HG03108 (cell line): Measurements from ENCODE around the gene BLOC1S4.
"Not testable (repeated sequence)": the region's sequence is repeated elsewhere in the genome, so short reads cannot be mapped to it uniquely, and the experiment has no call there.

Source experiments
- ATAC-seq: cut with Tn5 transposase; IDR thresholded peaks from one replicate; pipeline ENCODE4 v1.9.1; 2021; ENCODE audit warnings: moderate library complexity; ENCODE audit not compliant: unreplicated experiment

The BLOC1S4 gene

DNA sequence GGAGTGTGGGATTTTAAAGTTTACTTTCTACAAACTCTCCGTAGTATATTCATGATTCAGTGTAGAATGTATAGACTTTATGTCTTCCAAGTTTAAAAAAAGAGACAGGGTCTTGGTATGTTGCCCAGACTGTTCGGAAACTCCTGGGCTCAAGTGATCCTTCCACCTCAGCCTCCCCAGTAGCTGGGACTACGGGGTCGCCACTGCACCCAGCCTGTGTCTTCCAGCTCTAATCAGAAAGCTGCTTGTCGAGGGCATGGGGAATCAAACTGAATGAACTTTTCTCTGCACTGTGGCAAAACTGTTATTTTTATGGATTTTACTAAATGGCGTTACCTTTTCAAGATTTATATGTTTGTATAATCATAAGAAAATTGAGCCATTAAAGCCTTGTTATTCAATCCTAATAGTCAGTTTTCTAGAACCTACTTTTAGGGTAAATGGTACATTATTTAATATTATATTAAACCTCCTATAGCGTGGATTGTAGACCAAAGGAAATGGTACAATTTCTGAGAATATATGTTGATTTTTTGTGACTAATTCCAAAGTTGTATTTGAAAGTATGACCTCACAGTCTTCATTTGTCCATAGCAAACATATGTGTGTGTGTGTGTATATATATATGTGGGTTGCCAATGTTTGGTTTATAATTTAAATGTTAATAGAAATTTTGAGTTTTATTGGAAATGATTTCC lies 1.1 kb downstream of the BLOC1S4 start:
- ATAC-seq = no peak

DNA sequence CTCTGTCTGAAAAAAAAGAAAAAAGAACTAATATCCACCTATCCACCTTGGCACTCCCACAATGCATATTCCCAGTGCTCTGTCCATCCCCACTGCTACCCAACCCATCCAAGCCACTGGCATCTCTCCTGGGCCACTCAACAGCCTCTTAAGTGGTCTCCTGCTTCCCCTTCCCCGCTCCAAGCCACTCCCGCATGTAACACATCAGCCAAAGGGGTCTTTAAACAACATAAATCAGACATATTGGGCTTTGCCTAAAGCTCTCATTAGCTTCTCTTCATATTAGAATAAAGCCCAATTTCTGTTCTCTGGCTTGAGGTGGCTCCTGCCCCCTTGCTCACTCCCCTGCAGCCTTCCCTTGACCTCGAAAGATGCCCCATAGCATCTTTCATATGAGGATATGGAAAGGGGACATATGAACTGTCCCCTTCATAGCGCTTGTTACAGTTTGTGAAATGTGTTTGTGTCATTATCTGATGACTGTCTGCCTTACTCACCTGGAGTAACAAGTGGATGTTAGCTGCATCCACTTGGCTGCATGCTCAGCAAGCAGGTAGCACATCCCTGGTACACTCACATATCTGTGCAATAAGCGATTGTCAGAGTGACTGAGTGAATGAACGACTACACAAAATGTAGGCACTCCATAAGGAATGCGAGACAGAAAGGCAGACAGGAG lies 3.1 kb downstream of the BLOC1S4 start:
- no peak for ATAC-seq

DNA sequence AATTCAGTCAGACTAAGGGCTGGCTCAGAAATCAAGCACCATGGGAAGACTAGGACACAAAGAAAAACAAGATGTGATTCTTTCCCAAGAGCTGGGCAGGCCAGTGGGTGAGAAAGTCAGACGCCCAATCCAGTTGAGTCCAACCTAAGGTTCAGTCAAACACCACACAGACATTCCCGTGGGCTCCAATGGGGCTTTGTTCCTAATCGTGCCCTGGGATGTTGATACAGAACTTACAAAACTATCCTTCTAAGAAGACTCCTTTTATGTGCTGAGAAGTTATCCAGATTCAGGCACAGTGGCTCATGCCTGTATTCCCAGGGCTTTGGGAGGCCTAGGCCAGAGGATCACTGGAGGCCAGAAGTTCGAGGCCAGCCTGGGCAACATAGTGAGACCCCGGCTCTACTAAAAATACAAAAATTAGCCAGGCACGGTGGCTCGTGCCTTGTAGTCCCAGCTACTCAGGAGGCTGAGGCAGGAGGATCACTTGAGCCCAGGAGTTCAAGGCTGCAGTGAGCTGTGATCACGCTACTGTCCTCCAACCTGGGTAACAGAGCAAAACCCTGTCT lies 3.7 kb downstream of the BLOC1S4 start:
- ATAC-seq = no peak

DNA sequence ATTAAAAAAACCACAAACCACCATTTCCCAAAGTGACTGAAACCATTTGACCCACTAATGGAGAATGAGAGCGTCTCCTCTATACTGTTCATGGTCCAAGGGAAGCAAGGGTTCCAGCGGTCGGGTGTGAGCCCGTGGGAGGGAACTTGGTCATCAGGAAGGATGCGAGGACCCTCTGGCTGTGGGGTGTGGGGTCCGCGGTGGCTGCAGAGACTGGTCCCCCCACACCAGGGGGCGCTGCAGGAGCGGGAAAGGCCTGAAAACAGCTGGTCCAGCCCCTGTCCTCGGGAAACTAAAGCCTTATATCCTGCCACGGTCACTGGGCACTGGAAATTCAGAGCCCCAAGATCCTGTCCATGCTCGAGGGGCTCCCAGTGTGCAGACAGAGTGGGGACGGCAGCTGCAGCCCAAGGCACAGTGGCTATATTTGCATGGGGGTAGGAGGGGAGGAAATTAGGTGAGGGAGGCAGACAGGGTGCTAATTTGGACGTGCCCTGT lies 4.3 kb downstream of the BLOC1S4 start:
- ATAC-seq = no peak

DNA sequence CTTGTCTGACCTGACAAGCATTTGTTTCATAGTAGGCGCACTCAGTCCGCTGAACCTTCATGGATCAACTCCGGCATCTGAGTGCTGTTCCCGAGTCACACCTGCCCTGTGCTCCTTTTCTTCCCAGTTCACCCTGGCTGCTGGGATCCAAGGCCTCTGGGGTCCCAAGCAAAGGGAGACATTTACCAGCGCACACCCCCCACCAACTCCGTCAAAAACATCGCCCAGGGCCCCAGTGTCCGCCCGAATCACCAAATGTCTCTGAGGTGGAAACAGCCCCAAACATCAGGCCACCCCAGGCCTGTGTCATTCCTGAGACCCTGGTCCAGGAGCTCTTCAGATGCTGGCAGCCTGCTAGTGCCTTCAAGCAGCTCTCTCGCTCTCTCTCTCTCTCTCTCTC lies 5.1 kb downstream of the BLOC1S4 start:
- ATAC-seq = no peak

DNA sequence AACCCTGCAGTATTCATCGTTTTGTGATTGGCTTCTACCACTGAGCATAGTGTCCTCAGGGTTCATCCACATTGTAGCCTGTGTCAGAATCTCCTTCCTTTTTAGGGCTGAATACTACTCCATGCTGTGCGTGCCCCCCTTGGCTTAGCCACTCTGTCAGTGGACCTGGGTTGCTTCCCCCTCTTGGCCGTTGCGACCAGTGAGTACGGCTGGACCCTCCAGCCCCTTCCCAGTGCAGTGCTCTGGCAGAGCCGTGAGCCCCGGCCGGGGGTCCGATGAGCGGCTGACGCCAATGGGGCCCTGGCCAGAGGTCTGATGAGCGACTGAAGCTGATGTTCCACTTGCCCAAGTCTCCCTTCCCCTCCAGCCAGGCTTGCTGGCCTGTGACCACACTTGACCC lies 6.9 kb downstream of the BLOC1S4 start:
- ATAC-seq = no peak

DNA sequence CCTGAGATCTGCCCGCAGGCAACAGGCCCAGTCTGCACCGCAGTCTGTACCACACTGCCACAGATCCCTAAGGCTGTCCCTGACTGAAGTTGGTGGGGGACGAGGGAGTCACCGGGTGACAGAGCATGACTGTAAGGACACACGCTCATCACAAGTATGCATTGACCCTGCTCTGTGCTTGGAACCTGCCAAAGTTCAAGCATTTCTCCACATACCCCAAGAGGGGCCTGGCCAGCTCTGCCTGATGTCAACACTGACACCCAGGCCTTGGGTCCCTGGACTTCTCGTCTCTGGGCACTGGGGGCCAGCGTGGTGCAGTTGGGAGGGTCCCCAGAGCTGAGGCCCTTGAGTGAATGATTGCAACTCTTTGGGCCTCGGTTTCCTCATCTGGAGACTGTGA lies 7.9 kb downstream of the BLOC1S4 start:
- no peak for ATAC-seq

DNA sequence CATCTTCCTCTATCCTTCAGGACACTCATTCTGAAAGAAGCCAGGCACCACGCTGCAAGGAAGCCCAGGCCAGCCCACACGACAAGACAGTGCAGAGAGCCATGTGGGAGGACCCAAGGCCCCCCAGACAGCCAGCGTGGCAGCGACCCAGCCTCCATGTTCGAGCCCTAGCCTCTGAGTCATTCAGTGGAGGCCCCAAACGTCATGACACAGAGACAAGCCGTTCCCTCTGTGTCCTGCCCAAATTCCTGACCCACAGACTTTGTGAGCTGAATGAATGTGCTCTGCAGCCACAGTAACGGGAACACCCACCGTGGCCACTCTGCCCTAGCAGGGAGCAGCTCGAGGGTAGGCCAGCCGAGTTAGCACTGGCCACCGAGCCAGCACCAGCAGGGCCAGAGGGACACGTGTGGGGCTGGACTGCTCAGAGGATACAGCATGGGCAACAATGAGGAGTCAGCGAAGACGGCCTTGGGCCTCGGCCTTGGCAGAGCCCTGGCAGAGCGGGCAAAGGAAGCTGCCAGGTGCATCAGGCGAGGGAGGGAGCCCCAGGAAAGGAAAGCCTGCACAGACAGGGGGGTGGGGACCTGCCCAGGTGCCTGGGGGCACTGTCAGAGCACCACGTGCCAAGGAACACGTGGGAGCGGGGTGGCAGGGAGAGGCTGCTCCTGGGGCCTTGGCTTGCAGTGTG lies 8.6 kb downstream of the BLOC1S4 start:
- ATAC-seq = no peak

DNA sequence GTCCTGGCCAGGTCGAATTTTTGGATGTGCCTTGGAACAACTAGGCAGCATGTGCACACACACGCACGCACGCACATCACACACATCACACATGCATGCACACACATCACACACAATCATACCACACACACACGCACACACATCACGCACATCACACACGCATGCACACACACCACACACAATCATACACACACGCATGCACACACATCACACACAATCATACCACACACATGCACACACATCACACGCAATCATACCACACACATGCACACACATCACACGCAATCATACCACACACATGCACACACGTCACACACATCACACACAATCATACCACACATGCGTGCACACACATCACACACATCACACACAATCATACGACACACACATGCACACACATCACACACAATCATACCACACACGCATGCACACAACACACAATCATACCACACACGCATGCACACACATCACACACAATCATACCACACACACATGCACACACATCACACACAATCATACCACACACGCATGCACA lies 9.5 kb downstream of the BLOC1S4 start:
- not testable (repeated sequence) for ATAC-seq

DNA sequence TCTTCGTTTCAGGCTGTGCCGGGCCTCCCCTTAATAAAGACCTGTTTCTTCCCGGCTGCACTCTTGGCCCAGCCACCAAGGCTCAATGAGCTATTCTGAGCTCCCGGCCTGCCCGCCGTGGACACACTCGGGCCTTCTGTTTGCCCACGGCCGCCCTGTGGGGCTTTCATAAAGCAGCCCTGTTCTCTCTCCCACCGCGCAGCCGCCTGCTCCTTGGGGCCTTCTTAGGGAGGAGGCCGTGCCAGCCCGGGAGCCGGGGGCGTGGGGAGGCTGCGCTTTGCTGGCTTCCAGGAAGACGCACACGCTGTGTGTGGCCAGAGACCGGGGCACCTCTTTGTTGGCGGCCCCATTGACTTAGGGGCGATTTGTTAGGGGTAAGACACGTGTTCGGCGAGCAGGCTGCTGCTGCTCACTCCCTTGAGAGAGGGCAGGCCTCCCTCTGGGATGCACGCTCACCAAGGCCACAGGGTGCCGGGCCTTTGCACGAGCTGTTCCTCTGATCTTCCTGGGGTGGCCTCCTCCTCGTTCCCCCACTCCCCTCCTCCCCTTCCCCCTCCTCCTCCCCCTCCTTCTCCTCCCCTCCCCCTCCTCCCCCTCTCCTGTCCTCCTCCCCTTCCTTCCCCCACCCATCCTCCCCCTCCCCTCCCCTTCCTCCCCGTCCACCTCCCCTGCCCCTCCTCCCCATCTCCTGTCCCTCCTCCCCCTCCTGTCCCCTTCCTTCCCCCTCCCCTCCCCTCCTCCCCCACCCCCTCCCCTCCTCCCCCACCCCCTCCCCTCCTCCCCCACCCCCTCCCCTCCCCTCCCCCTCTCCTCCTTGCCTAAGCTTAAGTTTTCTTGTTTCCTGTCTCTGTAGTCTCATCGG lies 11.3 kb downstream of the BLOC1S4 start:
- no peak for ATAC-seq

DNA sequence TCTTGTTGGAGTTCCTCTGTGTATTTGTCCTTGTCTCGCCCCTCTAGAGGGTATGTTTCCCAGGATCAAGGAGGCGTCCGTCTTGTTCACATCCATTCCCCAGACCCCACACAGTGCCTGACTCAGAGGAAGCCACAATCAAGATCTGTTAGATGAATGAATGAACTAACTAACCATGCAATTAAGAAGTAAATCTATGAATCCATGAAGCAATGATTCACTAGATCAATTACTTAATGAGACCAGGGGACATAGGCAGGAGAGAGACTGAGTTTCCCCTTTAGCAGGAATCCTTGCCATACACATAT lies 11.9 kb downstream of the BLOC1S4 start:
- ATAC-seq = no peak

DNA sequence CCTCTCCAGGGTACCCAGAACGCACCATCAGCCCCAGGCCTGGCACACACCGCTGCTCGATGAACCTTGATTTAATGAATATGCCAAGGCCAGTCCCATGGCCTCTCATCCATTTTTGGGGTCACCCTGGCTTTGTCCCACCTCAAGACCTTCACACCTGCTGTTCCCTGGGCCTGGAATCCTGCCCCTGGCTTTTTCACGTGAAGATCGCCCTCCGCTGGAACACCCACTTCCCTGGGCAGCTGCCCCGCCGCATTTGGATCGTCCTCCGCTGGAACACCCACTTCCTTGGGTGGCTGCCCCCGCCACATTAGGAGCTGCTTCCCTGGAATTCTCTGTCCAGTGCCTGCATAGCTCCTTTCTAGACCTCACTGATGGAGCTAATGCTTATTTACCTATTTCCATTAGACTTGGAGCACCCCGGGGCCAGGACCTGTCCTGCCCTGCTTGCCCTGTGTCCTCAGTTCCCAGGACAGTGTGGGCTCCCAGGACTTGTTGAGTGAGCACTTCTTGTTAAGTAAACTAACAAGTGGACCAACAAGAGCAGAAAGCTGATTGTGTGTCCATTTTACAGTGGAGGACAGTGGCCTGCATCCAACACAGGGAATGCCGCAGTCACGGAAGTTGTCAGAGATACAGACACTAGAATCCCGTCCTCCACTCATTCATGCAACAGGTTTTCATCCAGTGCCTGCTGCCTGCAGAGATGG lies 12.5 kb downstream of the BLOC1S4 start:
- no peak for ATAC-seq

DNA sequence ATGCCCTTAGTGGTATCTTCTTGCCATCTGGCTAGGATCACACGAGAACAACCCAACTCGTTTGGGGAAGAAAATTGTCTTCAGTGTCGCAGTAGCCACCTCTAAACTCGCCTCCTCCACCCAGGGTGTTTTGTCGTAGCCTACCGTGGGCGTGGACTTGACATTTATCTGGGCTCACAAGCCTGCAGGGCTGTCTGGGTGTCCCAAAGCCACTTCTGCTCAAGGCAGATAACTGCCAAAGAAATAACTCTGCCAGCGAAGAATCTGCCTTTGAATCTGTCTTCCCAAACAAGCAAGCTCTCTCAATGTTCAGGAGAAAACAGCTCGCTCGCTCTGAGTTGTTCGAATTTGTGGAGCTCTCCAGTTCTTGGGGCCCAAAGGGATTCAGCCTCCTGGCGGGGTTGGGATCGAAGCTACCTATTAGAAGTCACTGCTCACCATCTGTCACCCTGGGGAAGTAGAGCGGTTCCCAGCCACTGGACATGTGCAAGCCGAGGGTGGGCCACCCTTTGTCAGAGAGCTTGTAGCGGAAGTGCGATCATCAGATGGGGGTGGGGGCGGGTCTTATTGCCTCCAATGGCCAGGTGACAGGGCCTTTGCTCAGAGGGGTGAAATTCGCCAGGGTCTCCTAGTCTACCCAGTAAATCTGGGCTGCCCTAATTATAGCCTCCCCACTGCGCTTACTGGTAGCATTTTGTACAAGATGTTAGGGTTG lies 14.8 kb downstream of the BLOC1S4 start:
- ATAC-seq = no peak

DNA sequence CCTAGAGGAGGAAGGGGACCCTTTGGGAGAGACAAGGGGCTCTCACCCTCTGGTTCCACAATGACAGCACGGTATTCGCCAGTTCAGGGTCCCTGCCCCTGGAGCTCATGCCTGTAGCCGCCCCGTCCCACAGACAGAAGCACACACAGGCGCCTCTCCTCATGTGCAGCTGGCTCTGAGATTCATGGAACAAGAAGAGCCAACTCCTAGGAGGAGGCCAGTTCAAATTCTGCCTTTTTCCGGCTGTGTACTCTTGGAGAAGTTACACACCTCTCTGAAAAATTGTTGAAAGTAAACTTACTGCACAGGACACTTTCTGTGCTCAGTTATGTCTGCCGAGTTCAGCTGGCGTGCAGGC lies 15.3 kb downstream of the BLOC1S4 start:
- no peak for ATAC-seq

DNA sequence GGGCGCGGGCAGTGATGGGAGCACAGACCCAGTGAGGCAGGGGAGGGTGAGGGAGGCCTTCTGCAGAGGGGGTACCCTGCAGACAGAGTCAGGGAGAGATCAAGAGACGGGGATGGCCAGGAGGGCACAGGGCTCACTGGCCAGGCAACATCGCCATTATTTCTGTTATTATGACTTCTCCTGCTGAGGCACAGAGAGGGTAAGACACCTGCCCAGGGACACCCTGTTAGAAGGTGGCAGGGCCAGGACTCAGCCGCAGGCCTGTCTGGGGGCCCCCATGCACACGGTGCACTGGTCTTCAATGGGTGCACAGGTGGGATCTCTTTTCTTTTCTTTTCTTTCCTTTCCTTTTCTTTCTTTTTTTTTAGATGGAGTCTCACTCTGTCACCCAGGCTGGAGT lies 15.8 kb downstream of the BLOC1S4 start:
- no peak for ATAC-seq

DNA sequence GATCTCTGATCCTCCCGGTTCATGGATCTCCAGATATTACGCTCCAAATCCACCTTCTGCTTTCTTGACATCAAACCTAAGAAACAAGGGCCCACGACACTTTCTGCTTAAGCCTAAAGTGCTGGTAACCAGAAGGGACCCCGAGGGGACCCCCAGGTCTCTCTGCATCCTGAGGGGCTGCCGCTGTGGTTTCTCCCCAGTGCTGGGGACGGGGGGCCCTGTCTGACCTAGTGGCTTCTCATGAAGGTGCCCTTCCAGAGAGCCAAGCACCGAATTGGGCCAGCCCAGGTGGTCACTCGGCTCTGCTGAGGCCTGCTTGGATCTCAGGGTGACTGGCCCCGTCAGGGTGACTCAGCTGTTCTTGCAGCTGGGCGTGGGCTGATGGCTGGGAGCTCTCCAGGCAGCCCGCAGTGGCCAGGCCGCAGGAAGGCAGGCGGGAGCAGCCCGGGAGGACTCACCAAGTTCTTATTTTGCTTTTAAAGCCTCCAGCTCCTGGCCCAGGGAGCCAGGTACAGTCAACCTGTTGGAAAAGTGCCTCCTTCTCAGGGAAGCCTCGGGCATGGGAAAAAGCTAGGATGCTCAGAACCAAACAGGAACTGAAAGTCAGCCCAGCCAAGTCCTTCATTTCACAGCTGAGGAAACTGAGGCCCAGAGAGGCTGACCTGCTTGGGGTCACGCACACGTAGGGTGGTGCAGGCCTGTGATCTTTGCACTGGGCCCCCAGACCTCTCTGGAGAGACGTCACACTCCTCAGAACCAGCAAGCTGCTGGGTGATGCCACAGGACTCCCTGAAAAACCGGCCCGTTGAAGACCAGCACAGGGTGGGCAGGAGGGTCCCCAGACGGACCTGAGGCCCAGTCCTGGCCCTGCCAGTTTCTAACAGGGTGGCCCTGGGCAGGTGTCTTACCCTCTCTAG lies 16.7 kb downstream of the BLOC1S4 start:
- no peak for ATAC-seq

DNA sequence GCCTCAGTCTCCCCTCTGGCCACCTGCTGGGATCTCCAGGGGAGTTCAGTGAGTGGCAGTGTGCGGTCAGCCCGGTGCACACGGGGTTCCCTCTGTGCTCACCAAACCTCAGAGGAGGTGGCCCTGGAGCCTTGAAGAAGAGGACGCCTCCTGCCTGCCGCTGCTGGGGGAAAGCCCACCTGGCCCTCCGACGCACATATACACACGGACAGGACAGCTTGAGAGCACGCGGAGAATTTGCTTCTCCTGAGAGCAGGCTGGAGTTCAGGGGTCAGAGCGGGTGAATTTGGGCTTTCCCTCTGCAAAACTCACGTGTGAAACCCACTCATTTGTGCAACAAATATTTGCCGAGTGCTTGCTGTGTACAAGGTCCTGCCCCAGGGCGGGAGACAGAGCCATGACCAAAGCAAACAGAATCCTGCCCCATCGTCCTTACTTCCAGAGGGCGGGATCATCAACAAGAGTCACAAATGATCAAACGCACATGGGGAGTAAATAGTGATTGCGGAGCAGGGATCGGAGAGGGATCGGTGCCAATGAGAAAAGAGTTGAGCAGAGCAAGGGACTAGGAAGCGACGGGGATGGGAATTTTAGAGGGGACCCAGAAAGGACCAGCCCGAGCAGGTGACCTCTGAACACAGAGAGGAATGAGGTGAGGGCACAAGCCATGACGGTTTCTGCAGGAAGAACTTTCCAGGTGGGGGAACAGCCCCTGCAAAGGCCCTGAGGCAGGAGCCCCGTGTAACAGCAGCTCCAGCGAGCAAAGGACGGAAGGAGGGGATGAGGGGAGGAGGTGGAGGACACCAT lies 17.6 kb downstream of the BLOC1S4 start:
- no peak for ATAC-seq
